Right lung (tissue), 5 donors: ENCODE measurements around the gene GRK3. TPM values are rescaled to one million over a fixed set of nuclear protein-coding genes. Genes with fewer than 3 reads are reported as not detected.

Experiments
- polyA plus RNA-seq, 5 donors: library from polyadenylated mRNA; unstranded; fragments of 120-200 nt; gene quantifications; one replicate each; pipeline versions ENCODE4 v1.2.1 to v1.2.3, GENCODE V29; 2013; ENCODE audit warnings: inconsistent platforms in 1 of 5, low replicate concordance in 1 of 5; ENCODE audit not compliant: insufficient read length in 5 of 5, insufficient read depth in 1 of 5

The GRK3 gene
- polyA plus RNA-seq, 5 donors, result 14.2 to 25.3 (median 20.4) TPM

Other genes starting within 250 kb of the GRK3 start
- gene MYO18B, start 177.5 kb downstream of the GRK3 start, polyA plus RNA-seq, result 1 to 10 TPM in 1 of 5 donors, under 1 TPM in 4; 0.11 to 3.4 (median 0.15) TPM